PC-9 (cell line): Measurements from ENCODE around the gene CDK5RAP2.

Experiments
- CTCF ChIP-seq: fragments of 200-600 bp; sonication (generic); conservative IDR thresholded peaks from 2 replicates; pipeline ENCODE4 v1.6.1; 2017; ENCODE audit warnings: mixed run types, antibody characterized with exemption, mild to moderate bottlenecking, moderate library complexity
- EZH2 ChIP-seq: fragments of 200-600 bp; sonication (generic); IDR thresholded peaks from 2 replicates; pipeline ENCODE4 v1.8.0; 2017; ENCODE audit warnings: antibody characterized with exemption, low read depth

- TF ChIP-seq CTCF (no peak), EZH2 (no peak)
Observed at GRCh38 chr9:120561709-120562108, 18.3 kb downstream of the CDK5RAP2 start.
